ENCODE measurements around the gene SDR9C7.

DNA sequence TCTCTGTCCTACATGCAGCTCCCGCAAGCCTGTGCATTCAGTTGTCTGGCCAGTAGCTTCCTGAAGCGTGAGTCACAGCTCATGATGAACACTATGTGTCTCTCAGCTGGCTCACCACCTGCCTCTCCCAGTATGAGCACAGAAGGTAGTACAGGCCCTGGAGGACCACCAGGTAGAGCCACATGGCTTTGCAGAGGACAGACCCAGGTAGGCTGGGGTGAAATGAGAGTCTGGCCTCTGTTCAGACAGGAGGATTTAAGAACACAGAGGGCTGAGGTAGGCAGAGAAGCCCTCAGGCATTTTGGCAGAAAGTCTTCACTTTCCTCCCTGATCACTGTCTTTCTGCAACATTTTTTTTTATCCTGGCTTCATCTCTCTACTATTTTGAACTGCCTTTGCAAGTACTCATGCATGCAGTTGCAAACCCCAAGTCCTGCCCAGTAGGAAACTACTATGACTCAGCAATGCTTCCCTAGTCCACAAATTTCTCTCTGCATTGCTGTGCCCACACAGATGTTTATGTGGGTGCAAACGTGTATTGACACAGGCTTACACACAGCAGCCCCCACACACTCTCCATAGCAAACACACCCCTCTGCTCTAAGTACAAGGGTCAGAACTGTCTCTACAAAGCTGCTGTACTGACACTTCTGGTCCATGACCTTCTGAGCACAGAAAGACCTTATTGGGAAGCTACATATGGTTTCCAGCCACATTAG, 7.2 kb upstream of the SDR9C7 start:
- TF ChIP-seq, protein P1, sequence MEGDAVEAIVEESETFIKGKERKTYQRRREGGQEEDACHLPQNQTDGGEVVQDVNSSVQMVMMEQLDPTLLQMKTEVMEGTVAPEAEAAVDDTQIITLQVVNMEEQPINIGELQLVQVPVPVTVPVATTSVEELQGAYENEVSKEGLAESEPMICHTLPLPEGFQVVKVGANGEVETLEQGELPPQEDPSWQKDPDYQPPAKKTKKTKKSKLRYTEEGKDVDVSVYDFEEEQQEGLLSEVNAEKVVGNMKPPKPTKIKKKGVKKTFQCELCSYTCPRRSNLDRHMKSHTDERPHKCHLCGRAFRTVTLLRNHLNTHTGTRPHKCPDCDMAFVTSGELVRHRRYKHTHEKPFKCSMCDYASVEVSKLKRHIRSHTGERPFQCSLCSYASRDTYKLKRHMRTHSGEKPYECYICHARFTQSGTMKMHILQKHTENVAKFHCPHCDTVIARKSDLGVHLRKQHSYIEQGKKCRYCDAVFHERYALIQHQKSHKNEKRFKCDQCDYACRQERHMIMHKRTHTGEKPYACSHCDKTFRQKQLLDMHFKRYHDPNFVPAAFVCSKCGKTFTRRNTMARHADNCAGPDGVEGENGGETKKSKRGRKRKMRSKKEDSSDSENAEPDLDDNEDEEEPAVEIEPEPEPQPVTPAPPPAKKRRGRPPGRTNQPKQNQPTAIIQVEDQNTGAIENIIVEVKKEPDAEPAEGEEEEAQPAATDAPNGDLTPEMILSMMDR (conservative IDR thresholded peaks at IDR 0.05) = no peak
- no peak for TF ChIP-seq EZH2 (IDR thresholded peaks at IDR 0.05; ENCODE audit: low read depth)
